ENCODE measurements around the gene GSTM3. TPM values are rescaled to one million over a fixed set of nuclear protein-coding genes. Genes with fewer than 3 reads are reported as not detected.

The GSTM3 gene
- total and polyA plus RNA-seq, 10 of the 15 experiments (the other 5 are each of a cell fraction or from before 2014, with no cell fraction given), result not detected

DNA sequence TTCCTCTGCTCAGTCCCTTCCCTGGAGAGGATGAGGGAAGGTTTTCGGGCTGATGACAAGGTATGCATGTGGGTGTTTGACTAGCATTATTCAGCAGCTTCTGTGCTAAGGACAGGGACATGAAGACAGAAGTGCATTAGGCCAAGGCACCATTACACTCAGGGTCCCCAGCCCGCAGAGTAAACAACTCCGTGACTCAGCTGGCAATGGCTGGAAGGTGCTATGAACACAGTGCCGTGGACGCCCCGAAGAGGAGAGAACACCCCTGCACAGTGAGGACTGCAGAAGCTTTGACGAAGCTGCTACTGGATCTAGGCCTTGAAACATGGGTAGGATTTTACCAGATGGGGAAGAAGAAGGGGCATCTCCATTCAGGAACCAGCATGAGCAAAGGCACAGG is 36.6 kb upstream of the GSTM3 start (continued):
- TF ChIP-seq, protein P1, sequence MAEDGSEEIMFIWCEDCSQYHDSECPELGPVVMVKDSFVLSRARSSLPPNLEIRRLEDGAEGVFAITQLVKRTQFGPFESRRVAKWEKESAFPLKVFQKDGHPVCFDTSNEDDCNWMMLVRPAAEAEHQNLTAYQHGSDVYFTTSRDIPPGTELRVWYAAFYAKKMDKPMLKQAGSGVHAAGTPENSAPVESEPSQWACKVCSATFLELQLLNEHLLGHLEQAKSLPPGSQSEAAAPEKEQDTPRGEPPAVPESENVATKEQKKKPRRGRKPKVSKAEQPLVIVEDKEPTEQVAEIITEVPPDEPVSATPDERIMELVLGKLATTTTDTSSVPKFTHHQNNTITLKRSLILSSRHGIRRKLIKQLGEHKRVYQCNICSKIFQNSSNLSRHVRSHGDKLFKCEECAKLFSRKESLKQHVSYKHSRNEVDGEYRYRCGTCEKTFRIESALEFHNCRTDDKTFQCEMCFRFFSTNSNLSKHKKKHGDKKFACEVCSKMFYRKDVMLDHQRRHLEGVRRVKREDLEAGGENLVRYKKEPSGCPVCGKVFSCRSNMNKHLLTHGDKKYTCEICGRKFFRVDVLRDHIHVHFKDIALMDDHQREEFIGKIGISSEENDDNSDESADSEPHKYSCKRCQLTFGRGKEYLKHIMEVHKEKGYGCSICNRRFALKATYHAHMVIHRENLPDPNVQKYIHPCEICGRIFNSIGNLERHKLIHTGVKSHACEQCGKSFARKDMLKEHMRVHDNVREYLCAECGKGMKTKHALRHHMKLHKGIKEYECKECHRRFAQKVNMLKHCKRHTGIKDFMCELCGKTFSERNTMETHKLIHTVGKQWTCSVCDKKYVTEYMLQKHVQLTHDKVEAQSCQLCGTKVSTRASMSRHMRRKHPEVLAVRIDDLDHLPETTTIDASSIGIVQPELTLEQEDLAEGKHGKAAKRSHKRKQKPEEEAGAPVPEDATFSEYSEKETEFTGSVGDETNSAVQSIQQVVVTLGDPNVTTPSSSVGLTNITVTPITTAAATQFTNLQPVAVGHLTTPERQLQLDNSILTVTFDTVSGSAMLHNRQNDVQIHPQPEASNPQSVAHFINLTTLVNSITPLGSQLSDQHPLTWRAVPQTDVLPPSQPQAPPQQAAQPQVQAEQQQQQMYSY (CRISPR knock-in tag; IDR thresholded peaks at IDR 0.05), result no peak
- TF ChIP-seq POU2F2 (IDR thresholded peaks at IDR 0.05; ENCODE audit: borderline replicate concordance, low read depth, low read length) (no peak), SIX5 (IDR thresholded peaks at IDR 0.05; ENCODE audit: low read depth, low read length, severe bottlenecking) (no peak), MXI1 (IDR thresholded peaks at IDR 0.05; ENCODE audit: low read depth, low read length) (no peak), YBX1 (IDR thresholded peaks at IDR 0.05) (no peak), HCFC1 (IDR thresholded peaks at IDR 0.05; ENCODE audit: low read length) (no peak), BRCA1 (IDR thresholded peaks at IDR 0.05; ENCODE audit: low read depth, low read length) (no peak), RELA (IDR thresholded peaks at IDR 0.05; ENCODE audit: borderline replicate concordance, partially characterized antibody) (no peak), TARDBP (IDR thresholded peaks at IDR 0.05; ENCODE audit: borderline replicate concordance) (no peak)
- TF ChIP-seq, protein P2, sequence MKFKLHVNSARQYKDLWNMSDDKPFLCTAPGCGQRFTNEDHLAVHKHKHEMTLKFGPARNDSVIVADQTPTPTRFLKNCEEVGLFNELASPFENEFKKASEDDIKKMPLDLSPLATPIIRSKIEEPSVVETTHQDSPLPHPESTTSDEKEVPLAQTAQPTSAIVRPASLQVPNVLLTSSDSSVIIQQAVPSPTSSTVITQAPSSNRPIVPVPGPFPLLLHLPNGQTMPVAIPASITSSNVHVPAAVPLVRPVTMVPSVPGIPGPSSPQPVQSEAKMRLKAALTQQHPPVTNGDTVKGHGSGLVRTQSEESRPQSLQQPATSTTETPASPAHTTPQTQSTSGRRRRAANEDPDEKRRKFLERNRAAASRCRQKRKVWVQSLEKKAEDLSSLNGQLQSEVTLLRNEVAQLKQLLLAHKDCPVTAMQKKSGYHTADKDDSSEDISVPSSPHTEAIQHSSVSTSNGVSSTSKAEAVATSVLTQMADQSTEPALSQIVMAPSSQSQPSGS (IDR thresholded peaks at IDR 0.05; ENCODE audit: low read length), result no peak
- TF ChIP-seq, protein P3, sequence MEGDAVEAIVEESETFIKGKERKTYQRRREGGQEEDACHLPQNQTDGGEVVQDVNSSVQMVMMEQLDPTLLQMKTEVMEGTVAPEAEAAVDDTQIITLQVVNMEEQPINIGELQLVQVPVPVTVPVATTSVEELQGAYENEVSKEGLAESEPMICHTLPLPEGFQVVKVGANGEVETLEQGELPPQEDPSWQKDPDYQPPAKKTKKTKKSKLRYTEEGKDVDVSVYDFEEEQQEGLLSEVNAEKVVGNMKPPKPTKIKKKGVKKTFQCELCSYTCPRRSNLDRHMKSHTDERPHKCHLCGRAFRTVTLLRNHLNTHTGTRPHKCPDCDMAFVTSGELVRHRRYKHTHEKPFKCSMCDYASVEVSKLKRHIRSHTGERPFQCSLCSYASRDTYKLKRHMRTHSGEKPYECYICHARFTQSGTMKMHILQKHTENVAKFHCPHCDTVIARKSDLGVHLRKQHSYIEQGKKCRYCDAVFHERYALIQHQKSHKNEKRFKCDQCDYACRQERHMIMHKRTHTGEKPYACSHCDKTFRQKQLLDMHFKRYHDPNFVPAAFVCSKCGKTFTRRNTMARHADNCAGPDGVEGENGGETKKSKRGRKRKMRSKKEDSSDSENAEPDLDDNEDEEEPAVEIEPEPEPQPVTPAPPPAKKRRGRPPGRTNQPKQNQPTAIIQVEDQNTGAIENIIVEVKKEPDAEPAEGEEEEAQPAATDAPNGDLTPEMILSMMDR (IDR thresholded peaks at IDR 0.05 in 2 of 3, conservative IDR thresholded peaks at IDR 0.05 in 1 of 3; ENCODE audit: control insufficient read depth in 2 of 3, extremely low read depth in 1 of 3, insufficient read depth in 1 of 3, low read depth in 3 of 3, low read length in 3 of 3), result no peak

Measured in GM12878 (cell line).